A549 treated with ZK216348 at 1 μM for 4 hours (cell line): ENCODE results near the gene AFTPH. TPM values are rescaled to one million over a fixed set of nuclear protein-coding genes. Genes with fewer than 3 reads are reported as not detected.

Source experiments
- total RNA-seq: library from RNA; stranded (reverse); fragments of 200-300 nt; extraction: Qiagen RNA extraction; gene quantifications from 5 replicates; pipeline ENCODE4 v1.2.3, GENCODE V29; 2022; ENCODE audit warnings: low read depth

Gene AFTPH
- total RNA-seq: 18.7 to 26.7 TPM (median 23.9 TPM) in 5 replicates

GRCh38 chr2:64523666-64524603 is at the start of gene AFTPH:
TSS of gene AFTPH (plus strand) at chr2:64524328. CDS start at chr2:64551475, 27,147 bp downstream.

Other genes with a start within 250 kb of the AFTPH start
- 10.1 to 14.6 TPM (median 11.7 TPM) in 5 replicates for gene LGALSL, start 70.2 kb upstream of the AFTPH start, total RNA-seq
- 10.2 to 14.0 TPM (median 13.0 TPM) in 5 replicates for gene SERTAD2, start 129.6 kb downstream of the AFTPH start, total RNA-seq